Activated T-cell treated with anti-CD3 and anti-CD28 coated beads, Interleukin-2, amount 50 U/mL, for 24 hours (primary cell): ENCODE data around the gene SNX13.
"Not testable (repeated sequence)": the region's sequence is repeated elsewhere in the genome, so short reads cannot be mapped to it uniquely, and the experiment has no call there.

ENCODE experiments used
- DNase-seq: peaks from one replicate; pipeline ENCODE4 v3.0.0-alpha.2; 2020
- H3K27ac Mint-ChIP-seq: 2 replicates; pipeline ENCODE4 v1.8.0; 2020; ENCODE audit warnings: mild to moderate bottlenecking, mixed read lengths
- H3K27me3 Mint-ChIP-seq: 2 replicates; pipeline ENCODE4 v1.8.0; 2020; ENCODE audit warnings: mixed read lengths
- H3K36me3 Mint-ChIP-seq: 2 replicates; pipeline ENCODE4 v1.8.0; 2020; ENCODE audit warnings: low read depth, mixed read lengths
- H3K4me1 Mint-ChIP-seq: 2 replicates; pipeline ENCODE4 v1.8.0; 2020; ENCODE audit warnings: low read depth, mixed read lengths
- H3K4me3 Mint-ChIP-seq: 2 replicates; pipeline ENCODE4 v1.8.0; 2020; ENCODE audit warnings: mild to moderate bottlenecking, moderate library complexity, mixed read lengths
- H3K9me3 Mint-ChIP-seq: 2 replicates; pipeline ENCODE4 v1.8.0; 2020; ENCODE audit warnings: mixed read lengths

Gene SNX13

DNA sequence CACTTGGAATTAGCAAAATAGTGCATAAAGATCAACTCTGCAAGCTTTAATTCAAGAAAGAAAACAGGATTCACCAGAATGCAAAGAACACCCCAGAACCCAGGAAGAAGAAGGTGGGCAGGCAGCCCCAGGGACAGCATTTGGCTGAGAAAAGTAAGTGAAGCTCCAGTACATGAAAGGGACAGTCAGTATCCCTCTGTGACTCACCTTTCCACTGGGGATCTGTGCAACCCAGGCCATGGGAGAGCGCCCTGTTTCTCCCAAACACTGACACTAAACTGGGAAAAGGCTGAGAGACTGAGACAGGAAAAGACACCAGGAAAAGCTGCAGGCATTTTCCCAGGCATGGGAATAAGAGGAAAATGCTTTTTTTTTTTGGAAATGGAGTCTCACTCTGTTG lies 28.2 kb downstream of the SNX13 start:
- Mint-ChIP-seq H3K27me3 (no peaks in the 10 kb centered on the region), H3K9me3 (peaks cover 14% of the 10 kb centered on the region), H3K4me1 (peaks cover 46% of the 10 kb centered on the region), H3K36me3 (peaks cover 24% of the 10 kb centered on the region), H3K4me3 (no peak overlapping the region), H3K27ac (no peak overlapping the region)
- no peak for DNase-seq

DNA sequence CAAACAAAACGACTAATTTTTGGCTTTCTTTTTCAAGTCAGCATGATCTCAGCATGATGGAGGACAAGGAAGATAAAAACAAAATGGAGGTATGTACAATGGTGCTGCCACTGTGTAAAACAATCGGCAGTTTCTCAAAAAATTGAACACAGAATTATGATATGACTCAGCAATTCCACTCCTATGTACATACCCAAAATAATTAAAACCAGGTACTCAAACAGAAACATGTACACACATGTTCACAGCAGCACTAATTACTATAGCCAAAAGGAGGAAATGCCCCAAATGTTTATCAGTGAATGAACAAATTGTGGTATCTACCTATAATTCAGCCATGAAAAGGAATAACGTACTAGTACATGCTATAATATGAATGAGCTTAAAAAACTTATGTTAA lies 29.9 kb downstream of the SNX13 start:
- Mint-ChIP-seq H3K27me3 (no peaks in the 10 kb centered on the region), H3K27ac (no peak overlapping the region), H3K4me3 (no peak overlapping the region), H3K9me3 (peaks cover 14% of the 10 kb centered on the region), H3K4me1 (peaks cover 53% of the 10 kb centered on the region), H3K36me3 (peaks cover 27% of the 10 kb centered on the region)
- DNase-seq: no peak

DNA sequence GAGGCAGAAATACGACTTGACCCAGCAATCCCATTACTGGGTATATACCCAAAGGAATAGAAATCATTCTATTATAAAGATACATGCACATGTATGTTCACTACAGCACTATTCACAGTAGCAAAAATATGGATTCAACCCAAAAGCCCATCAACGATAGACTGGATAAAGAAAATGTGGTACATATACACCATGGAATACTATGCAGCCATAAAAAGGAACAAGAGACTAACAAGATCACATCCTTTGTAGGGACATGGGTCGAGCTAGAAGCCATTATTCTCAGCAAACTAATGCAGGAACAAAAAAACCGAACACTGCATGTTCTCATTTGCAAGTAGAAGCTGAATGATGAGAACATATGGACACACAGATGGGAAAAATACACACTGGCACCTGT lies 31.0 kb downstream of the SNX13 start:
- not testable (repeated sequence) for H3K4me3 Mint-ChIP-seq, DNase-seq, H3K27ac Mint-ChIP-seq, H3K27me3 Mint-ChIP-seq
- Mint-ChIP-seq H3K36me3 (peaks cover 27% of the 10 kb centered on the region), H3K9me3 (peaks cover 14% of the 10 kb centered on the region), H3K4me1 (peaks cover 50% of the 10 kb centered on the region)

DNA sequence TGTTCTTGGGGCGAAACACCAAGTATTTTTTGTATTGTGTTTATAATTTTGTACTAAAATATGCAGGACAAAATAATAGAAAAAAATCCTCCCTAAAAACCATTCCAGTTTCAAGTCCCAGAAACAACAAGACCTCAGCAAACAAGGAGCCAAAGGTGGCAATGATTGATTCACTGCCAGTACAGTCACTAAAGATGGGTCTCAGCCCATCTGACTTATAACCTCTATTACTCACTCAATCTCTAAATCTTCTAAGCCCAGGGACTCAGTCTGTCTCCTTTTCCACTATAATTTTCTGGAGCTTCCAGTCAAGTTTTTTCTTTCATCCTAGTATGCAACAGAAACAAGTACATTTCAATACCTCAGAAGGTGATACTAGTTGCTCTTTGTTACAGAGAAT lies 33.3 kb downstream of the SNX13 start:
- Mint-ChIP-seq H3K4me1 (peaks cover 51% of the 10 kb centered on the region), H3K36me3 (peaks cover 27% of the 10 kb centered on the region), H3K9me3 (peaks cover 14% of the 10 kb centered on the region), H3K4me3 (no peak overlapping the region), H3K27me3 (no peaks in the 10 kb centered on the region), H3K27ac (peak overlapping the region; percentile 44)
- no peak for DNase-seq

DNA sequence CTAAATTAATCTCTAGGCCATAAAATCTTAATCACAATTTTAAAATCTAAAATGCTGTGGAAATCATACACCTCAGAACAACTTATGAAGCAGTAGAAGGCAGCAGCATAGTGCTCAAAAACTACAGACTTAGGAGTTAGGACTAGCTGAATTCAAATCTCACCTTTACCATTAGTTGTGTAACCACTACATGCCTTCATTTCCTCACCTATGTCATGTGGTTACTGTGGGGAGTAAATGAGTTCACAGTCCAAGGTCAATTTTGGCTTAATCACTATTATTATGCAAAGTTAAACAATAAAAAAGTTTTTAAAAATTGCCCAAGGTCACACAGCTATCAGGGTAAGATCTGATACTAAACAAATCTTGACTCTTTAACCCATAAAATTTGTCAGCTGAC lies 37.0 kb downstream of the SNX13 start:
- Mint-ChIP-seq H3K27me3 (no peaks in the 10 kb centered on the region), H3K27ac (no peak overlapping the region), H3K4me1 (peaks cover 46% of the 10 kb centered on the region), H3K4me3 (no peak overlapping the region), H3K36me3 (peaks cover 9% of the 10 kb centered on the region), H3K9me3 (no peaks in the 10 kb centered on the region)
- no peak for DNase-seq

DNA sequence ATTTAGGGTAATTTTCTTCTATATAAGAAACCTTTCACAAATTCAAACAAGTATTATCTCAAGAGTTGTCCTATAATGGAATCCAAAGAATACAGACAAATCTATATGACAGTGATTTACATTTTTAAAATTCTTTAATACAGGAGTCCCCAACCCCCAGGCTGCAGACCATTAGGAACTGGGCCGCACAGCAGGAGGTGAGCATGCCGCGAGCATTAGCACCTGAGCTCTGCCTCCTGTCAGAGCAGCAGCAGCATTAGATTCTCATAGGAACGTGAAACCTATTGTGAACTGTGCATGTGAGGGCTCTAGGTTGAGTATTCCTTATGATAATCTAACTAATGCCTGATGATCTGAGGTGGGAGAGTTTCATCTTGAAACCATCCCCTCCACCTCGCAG lies 37.7 kb downstream of the SNX13 start:
- peaks cover 39% of the 10 kb centered on the region for H3K4me1 Mint-ChIP-seq
- H3K27me3 Mint-ChIP-seq: no peaks in the 10 kb centered on the region
- H3K9me3 Mint-ChIP-seq: no peaks in the 10 kb centered on the region
- DNase-seq: no peak
- peaks cover 9% of the 10 kb centered on the region for H3K36me3 Mint-ChIP-seq
- no peak overlapping the region for H3K4me3 Mint-ChIP-seq
- H3K27ac Mint-ChIP-seq: no peak overlapping the region

DNA sequence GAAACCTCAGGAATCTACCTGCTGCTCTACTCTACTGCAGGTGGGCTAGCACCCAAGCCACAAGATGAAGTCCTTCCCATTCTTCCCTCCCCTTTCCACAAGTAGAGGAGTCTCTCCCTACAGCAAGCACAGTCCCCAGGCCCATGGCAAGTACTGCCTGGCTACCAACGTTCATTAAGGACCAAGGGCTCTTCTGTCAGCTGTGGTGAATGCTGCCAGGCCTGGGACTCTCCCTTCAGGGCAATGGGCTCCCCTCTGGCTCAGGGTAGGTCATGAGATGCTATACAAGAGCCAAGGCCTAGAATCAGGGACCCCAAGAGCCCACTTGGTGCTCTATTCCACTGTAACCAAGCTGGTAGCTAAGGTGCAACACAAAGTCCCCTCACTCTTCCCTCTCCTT lies 39.8 kb downstream of the SNX13 start:
- Mint-ChIP-seq H3K27me3 (no peaks in the 10 kb centered on the region), H3K9me3 (no peaks in the 10 kb centered on the region), H3K4me3 (no peak overlapping the region), H3K4me1 (peaks cover 30% of the 10 kb centered on the region), H3K27ac (no peak overlapping the region), H3K36me3 (peaks cover 12% of the 10 kb centered on the region)
- DNase-seq: no peak

DNA sequence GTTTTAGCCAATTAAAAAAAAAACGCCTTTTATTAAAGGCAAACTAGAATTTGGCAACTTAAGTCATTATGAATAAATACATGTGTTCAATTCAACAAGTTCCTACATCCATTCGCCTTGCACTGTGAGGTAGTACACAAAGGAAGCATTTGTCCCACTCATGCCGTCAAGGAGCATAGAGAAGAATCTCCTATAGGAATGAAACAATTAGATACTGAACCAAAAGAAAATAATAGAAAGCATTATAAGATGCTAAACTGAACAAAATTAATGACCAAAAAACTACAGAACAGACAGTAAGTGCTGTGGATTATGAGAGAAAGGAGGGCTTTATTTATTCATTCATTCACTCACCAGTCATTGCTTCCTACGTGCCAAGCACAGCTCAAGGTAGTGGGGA lies 42.2 kb downstream of the SNX13 start:
- H3K4me1 Mint-ChIP-seq: peaks cover 13% of the 10 kb centered on the region
- peaks cover 16% of the 10 kb centered on the region for H3K36me3 Mint-ChIP-seq
- H3K9me3 Mint-ChIP-seq: no peaks in the 10 kb centered on the region
- DNase-seq: no peak
- no peak overlapping the region for H3K4me3 Mint-ChIP-seq
- H3K27me3 Mint-ChIP-seq: no peaks in the 10 kb centered on the region
- H3K27ac Mint-ChIP-seq: no peak overlapping the region

DNA sequence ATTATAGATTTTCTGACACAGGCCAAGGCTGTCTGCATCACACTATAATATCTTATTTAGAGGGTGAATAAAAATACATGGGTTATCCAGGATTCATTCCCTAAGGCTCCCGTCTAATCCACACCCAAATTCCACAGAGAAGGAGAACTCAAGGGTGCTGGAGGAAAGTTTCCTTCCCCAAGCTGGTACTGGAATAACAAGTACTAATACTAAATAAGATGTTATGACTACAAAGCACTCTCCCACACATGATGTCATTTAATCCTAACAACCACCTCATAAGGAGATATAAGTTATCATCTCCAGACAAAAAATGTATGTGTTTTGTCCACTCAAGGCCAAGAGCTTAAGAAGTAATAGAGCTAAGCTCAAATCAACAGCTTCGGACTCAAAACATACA lies 53.0 kb downstream of the SNX13 start:
- H3K4me1 Mint-ChIP-seq: peaks cover 1% of the 10 kb centered on the region
- H3K36me3 Mint-ChIP-seq: peaks cover 82% of the 10 kb centered on the region
- no peak overlapping the region for H3K27ac Mint-ChIP-seq

DNA sequence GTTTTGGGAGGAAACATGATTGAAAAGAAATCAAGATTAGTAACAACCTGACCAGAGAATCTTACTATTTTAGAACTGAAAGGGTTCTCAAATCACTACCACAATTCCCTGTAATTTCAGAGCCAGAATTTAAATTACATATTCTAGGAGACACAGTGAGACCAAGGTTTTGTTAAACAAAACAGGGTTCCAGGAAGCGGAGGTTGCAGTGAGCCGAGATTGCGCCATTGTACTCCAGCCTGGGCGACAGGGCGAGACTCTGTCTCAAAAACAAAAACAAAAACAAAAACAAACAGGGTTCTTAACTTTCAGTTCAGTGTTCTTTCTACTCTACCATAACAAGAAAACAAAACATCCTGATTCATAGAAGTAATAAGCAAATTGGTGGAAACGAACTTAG lies 57.6 kb downstream of the SNX13 start:
- no peak for DNase-seq
- Mint-ChIP-seq H3K27me3 (no peaks in the 10 kb centered on the region), H3K4me3 (no peak overlapping the region), H3K36me3 (peaks cover 79% of the 10 kb centered on the region), H3K27ac (no peak overlapping the region), H3K9me3 (no peaks in the 10 kb centered on the region), H3K4me1 (no peaks in the 10 kb centered on the region)

More for the DNA sequence above, 53.0 kb downstream of the SNX13 start:
- Mint-ChIP-seq H3K27me3 (no peaks in the 10 kb centered on the region), H3K9me3 (no peaks in the 10 kb centered on the region), H3K4me3 (no peak overlapping the region)
- DNase-seq: no peak

DNA sequence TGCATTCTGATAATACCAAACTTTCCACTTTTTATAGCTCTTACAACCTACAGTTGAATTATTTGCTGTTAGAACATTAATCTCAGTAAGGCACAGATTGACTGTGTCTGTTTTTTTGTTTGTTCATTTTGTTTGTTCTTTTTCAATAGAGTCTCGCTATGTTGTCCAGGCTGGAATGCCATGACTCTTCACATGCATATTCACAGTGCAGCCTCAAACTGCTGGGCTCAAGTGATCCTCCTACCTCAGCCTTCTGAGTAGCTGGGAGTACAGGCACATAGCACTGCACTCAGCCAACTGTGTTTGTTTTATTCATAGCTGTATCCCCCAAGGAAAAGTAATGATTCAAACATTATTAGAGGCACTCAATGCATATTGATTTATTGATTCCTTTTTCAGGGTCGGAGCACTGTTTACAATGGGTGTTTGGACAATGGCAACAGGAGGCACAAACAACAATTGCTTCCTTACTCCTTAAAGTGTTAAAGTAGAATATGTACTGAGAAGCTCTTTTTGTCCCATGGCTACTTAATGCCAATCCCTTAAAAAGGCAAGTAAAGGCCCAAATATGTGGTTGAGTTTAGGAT lies 61.1 kb downstream of the SNX13 start:
- peaks cover 66% of the 10 kb centered on the region for H3K36me3 Mint-ChIP-seq
- H3K27me3 Mint-ChIP-seq: no peaks in the 10 kb centered on the region
- no peak overlapping the region for H3K27ac Mint-ChIP-seq
- no peaks in the 10 kb centered on the region for H3K4me1 Mint-ChIP-seq
- H3K9me3 Mint-ChIP-seq: no peaks in the 10 kb centered on the region
- no peak for DNase-seq
- H3K4me3 Mint-ChIP-seq: no peak overlapping the region

DNA sequence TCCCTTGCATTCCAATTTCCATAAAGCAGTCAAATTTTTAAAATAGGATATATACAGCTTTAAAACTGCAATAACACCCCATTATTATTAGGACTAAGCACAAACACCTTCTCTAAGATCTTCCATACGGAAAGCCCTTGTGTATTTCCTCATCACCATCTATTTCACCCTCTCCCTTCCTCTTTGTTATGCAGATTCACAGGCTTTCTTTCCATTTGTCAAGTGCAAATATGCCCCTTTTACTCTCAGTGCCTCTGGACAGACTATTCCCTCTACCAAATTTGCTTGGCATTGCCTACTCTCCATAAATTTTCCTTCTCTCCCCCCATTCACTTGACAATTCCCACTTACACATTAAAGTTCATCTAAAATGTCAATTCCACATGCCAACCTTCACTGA lies 61.7 kb downstream of the SNX13 start:
- H3K9me3 Mint-ChIP-seq: no peaks in the 10 kb centered on the region
- DNase-seq: no peak
- H3K36me3 Mint-ChIP-seq: peaks cover 68% of the 10 kb centered on the region
- no peaks in the 10 kb centered on the region for H3K27me3 Mint-ChIP-seq
- H3K27ac Mint-ChIP-seq: no peak overlapping the region
- H3K4me1 Mint-ChIP-seq: no peaks in the 10 kb centered on the region
- H3K4me3 Mint-ChIP-seq: no peak overlapping the region

DNA sequence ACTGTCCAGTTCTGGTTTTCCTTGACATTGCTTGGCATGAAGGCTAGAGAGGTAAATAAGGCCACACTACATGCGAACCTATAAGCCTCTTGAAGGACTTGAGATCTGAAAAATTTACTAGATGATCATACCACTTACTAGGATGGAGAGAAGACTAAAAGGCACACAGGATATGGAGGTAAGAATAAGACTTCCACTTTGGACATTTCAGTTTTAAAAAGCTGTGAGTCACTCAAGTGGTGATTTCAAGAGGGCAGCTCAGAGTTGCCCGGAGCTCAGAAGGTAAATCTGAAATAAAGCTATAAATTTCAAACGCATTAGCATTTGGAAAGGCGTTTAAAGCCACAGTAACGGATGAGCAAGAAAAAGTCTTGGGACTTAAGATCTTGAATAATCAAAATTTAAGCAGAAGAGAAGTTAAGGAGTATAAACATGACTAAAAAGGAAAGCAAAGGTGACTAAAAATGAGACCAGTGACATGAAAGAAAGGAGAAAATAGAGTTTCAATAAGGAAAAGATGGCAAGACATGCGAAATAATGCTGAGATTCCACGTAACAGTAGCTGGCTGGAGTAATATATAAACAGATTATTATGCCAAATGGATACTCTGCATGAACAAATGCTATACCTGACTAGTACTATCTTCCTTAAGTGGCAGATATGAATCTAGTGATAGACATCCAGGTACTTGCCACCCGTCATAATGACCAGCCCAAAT lies 68.3 kb downstream of the SNX13 start:
- DNase-seq: no peak
- Mint-ChIP-seq H3K27me3 (no peaks in the 10 kb centered on the region), H3K27ac (peak overlapping the region; percentile 42), H3K4me3 (no peak overlapping the region), H3K36me3 (peaks cover 85% of the 10 kb centered on the region), H3K9me3 (peaks cover 2% of the 10 kb centered on the region), H3K4me1 (peaks cover 16% of the 10 kb centered on the region)

DNA sequence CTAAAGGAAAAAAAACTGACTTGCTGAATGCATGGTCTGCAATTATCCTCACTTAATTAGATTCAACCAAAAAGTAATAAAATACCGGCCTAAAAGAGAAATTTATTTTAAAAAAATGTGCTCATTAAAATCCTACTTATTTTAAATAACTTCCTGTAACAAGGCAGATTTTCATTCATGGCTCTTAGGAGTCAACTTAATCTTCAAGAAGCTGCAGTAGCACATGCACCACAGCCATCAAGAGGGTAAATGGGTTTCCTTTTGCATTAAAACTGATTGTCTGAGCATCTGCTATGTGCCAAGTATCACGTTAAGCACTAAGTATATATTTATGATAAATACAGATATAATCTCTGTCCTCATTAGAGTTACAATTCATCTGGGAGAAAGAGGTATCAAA lies 69.9 kb downstream of the SNX13 start:
- no peaks in the 10 kb centered on the region for H3K27me3 Mint-ChIP-seq
- no peak for DNase-seq
- peaks cover 93% of the 10 kb centered on the region for H3K36me3 Mint-ChIP-seq
- peaks cover 16% of the 10 kb centered on the region for H3K4me1 Mint-ChIP-seq
- H3K27ac Mint-ChIP-seq: no peak overlapping the region
- no peak overlapping the region for H3K4me3 Mint-ChIP-seq
- H3K9me3 Mint-ChIP-seq: peaks cover 8% of the 10 kb centered on the region

DNA sequence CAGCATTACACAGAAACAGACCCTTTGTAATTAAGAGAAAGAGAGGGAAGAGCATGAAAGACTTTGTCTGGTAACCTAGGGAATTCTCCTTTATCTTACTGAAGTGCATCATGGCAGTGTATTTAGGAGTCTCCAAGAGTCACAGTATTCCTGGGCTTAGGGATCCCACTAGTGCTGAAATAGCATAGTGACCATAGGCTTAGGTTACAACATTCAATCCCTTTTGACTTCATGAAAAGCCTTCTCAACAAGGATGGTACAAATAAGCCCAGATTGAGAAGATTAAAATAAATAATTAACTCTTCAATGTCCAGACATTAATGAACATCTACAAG lies 76.5 kb downstream of the SNX13 start:
- Mint-ChIP-seq H3K27me3 (no peaks in the 10 kb centered on the region), H3K36me3 (peaks cover 91% of the 10 kb centered on the region), H3K27ac (no peak overlapping the region), H3K9me3 (peaks cover 8% of the 10 kb centered on the region), H3K4me1 (peaks cover 9% of the 10 kb centered on the region), H3K4me3 (no peak overlapping the region)
- no peak for DNase-seq
